K562 treated with DMSO at 1 percent for 24 hours (cell line): Measurements from ENCODE around the gene POLR3H. TPM values are rescaled to one million over a fixed set of nuclear protein-coding genes. Genes with fewer than 3 reads are reported as not detected.

Experiments
- total RNA-seq: library from RNA; unstranded; fragments of 300-600 nt; gene quantifications from 2 replicates; pipeline ENCODE4 v1.2.3, GENCODE V29; 2022; ENCODE audit warnings: low read depth; ENCODE audit not compliant: insufficient read depth

The POLR3H gene
- total RNA-seq, result 19.3 and 21.7 TPM in 2 replicates

GRCh38 chr22:41543854-41544670, at the start of gene POLR3H:
POLR3H (minus strand) TSS chr22:41544470; CDS start chr22:41544101, 369 bp downstream.

GRCh38 chr22:41589391-41590241, 45.3 kb upstream of the POLR3H start, which contains the start of gene PMM1:
PMM1 (minus strand) TSS chr22:41589840; CDS start chr22:41589805, 35 bp downstream.

Other genes with a start within 250 kb of the POLR3H start
- gene ZC3H7B, start 242.9 kb downstream of the POLR3H start, total RNA-seq, result 37.5 and 37.6 TPM in 2 replicates
- 0.74 and 1.2 TPM in 2 replicates for gene TEF, start 162.5 kb downstream of the POLR3H start, total RNA-seq
- 18.8 and 19.0 TPM in 2 replicates for gene TOB2, start 97.7 kb downstream of the POLR3H start, total RNA-seq
- 35.0 and 41.3 TPM in 2 replicates for gene PHF5A, start 75.8 kb downstream of the POLR3H start, total RNA-seq
- gene ACO2, start 75.4 kb downstream of the POLR3H start, total RNA-seq, result 108 and 112 TPM in 2 replicates
- not detected in 2 replicates for gene CSDC2, start 16.5 kb upstream of the POLR3H start, total RNA-seq
- 57.9 and 58.8 TPM in 2 replicates for gene PMM1, start 45.4 kb upstream of the POLR3H start, total RNA-seq
- 17.4 and 18.9 TPM in 2 replicates for gene DESI1, start 76.6 kb upstream of the POLR3H start, total RNA-seq
- 245 and 259 TPM in 2 replicates for gene XRCC6, start 76.8 kb upstream of the POLR3H start, total RNA-seq
- gene SNU13, start 144.4 kb upstream of the POLR3H start, total RNA-seq, result 92.7 and 97.7 TPM in 2 replicates
- 0.69 and 1.7 TPM in 2 replicates for gene MEI1, start 155.0 kb upstream of the POLR3H start, total RNA-seq